Bronchial epithelial cell (primary cell): ENCODE results near the gene MACF1. TPM values are rescaled to one million over a fixed set of nuclear protein-coding genes. Genes with fewer than 3 reads are reported as not detected.

Experiments used
- DNase-seq: peaks from one replicate; pipeline ENCODE4 v3.0.0-alpha.2; 2010; ENCODE audit warnings: low read depth
- FAIRE-seq: peaks from 2 replicates; lab custom pipeline; 2011; peaks lifted over from hg19 to GRCh38; lab: Jason Lieb, UNC
- H3K27me3 ChIP-seq: 2 replicates; pipeline ENCODE4 v1.5.1; 2011; ENCODE audit warnings: low read length; ENCODE audit not compliant: control insufficient read depth, insufficient read depth
- H3K36me3 ChIP-seq: 2 replicates; pipeline ENCODE4 v1.5.1; 2011; ENCODE audit warnings: low read length; ENCODE audit not compliant: control insufficient read depth, insufficient read depth
- H3K4me3 ChIP-seq: 2 replicates; pipeline ENCODE4 v1.5.1; 2011; ENCODE audit warnings: mild to moderate bottlenecking, low read depth, low read length, control low read depth
- total RNA-seq: library from RNA; depleted of rRNA; stranded (reverse); fragments of >200 nt; gene quantifications from 2 replicates; pipeline ENCODE4 v1.2.1, GENCODE V29; 2014
- TF ChIP-seq, protein P1 (sequence below): IDR thresholded peaks from 2 replicates; pipeline ENCODE4 v1.5.1; 2011; ENCODE audit warnings: mild to moderate bottlenecking, moderate library complexity, low read length, control low read depth, inconsistent platforms; ENCODE audit not compliant: insufficient read depth, severe bottlenecking

MACF1 gene
- total RNA-seq, 1 donor from 2014 or later, result 163 TPM

DNA sequence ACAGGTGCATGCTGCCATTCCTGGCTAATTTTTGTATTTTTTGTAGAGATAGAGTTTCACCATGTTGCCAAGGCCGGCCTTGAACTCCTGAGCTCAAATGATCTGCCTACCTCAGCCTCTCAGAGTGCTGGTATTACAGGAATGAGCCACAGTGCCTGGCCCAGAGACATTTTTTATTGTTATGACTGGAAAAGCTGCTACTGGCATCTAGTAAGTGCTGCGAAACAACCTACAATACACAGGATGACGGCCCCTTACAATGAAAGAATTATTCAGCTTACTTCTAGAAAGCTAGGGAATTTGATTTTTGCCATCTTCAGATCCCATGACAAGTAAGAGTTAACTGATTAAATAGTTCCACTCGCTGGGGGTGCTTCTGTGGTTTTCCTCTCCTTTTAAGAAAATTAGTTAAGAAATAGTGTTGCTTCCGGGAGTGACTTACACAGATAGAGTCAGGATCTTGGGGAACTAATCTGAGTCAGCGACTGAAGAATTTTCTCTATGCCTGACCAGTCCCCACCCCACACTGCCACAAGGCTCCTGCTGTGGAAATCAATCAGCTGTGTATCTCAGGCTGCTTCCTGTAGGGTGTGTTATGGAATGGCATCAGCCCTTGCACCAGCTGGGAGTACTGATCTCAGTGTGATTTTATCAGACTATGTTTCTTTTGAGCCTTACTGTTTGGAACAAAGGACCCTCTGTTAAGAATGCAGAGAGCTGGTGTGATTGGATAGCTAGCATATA, 194.0 kb downstream of the MACF1 start:
- Histone ChIP-seq H3K27me3 (no peaks in the 10 kb centered on the region), H3K4me3 (no peak overlapping the region), H3K36me3 (no peaks in the 10 kb centered on the region)
- TF ChIP-seq, protein P1, sequence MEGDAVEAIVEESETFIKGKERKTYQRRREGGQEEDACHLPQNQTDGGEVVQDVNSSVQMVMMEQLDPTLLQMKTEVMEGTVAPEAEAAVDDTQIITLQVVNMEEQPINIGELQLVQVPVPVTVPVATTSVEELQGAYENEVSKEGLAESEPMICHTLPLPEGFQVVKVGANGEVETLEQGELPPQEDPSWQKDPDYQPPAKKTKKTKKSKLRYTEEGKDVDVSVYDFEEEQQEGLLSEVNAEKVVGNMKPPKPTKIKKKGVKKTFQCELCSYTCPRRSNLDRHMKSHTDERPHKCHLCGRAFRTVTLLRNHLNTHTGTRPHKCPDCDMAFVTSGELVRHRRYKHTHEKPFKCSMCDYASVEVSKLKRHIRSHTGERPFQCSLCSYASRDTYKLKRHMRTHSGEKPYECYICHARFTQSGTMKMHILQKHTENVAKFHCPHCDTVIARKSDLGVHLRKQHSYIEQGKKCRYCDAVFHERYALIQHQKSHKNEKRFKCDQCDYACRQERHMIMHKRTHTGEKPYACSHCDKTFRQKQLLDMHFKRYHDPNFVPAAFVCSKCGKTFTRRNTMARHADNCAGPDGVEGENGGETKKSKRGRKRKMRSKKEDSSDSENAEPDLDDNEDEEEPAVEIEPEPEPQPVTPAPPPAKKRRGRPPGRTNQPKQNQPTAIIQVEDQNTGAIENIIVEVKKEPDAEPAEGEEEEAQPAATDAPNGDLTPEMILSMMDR, result no peak
- FAIRE-seq (peak; percentile 85), DNase-seq (peak; percentile 98)

- no peak for FAIRE-seq
- no peak overlapping the region for H3K4me3 ChIP-seq
- H3K27me3 ChIP-seq, result no peaks in the 10 kb centered on the region
- DNase-seq, result no peak
- H3K36me3 ChIP-seq, result no peaks in the 10 kb centered on the region
- TF ChIP-seq, protein P1, result no peak
Measured at GRCh38 chr1:39401106-39401505, 196.6 kb downstream of the MACF1 start.

DNA sequence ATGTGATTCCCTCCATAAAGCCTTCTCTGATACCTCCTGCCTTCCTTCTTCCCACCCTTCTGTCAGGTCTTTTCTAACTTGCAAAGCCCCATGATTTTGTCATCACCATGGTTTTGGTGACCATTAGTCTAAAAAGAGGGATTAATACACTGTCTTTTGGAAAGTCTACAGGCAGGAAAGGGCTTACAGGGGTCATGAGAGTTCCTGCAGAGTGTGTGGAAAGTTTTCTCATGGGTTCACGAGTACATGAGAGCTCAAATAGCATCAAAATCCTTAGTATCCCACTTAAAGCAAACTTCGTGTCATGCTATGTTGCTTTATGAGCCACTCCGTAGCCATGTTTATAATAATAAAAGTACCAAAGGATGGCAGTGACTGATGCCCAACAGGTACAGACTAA, 200.4 kb downstream of the MACF1 start:
- Histone ChIP-seq H3K36me3 (no peaks in the 10 kb centered on the region), H3K4me3 (no peak overlapping the region), H3K27me3 (no peaks in the 10 kb centered on the region)
- TF ChIP-seq, protein P1, result no peak
- no peak for FAIRE-seq
- DNase-seq, result no peak

DNA sequence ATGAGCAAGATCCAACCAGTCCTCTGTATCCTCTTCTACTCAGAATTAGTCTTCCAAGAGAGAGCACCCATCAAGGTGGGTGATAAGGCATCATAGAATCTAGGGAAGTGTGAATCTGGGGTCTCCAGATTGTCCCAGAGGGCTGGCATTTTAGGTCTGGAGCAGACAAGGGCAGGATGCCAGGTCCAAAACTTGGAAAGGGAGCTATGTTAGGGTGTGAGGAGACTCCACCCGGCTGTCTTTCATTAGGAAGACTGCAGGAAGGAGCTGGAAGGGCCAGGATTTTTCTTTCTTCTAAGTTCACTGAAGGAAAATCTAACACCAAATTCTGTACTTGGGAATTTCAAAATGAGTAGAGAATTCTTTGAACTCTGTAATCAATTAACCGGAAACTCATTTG, 200.9 kb downstream of the MACF1 start:
- TF ChIP-seq, protein P1, result no peak
- Histone ChIP-seq H3K27me3 (no peaks in the 10 kb centered on the region), H3K36me3 (no peaks in the 10 kb centered on the region), H3K4me3 (no peak overlapping the region)
- no peak for FAIRE-seq
- DNase-seq, result no peak

DNA sequence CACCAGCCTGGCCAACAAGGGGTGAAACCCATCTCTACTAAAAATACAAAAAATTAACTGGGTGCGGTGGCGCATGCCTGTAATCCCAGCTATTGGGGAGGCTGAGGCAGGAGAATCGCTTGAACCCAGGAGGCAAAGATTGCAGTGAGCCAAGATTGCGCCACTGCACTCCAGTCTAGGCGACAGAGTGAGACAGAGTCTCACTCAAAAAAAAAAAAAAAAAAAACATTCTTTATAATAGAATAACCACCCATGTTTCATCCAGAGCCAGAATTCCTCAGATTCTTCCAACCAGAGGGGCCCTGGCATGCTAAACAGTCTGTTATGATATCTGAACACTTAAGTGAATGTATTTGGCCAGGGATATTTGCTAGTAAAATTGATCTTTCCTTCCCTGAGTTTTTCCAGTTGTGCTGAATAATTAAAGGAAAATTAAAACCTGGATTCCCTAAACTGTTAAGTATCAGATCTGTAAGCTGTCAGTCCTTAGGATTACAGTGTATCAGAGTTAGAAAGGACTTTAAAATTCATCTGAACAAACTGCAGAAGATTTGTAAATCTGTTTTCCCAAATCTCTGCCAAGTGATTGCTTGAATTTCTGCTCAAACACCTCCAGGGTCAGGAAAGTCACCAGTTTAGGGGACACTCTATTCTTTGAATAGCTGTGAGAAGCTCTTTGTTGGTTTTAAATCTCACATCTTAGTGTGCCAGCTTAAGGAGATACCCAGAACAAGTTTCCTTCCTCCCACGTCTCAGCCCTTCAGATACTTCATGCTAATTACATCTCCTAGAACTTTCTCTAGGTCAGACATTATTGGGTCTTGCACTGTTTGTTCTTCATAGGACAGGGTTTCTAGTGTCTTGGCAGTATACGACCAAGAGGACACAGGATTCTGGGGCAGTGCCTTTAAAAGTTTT, 202.3 kb downstream of the MACF1 start:
- Histone ChIP-seq H3K27me3 (no peaks in the 10 kb centered on the region), H3K4me3 (no peak overlapping the region), H3K36me3 (no peaks in the 10 kb centered on the region)
- FAIRE-seq (no peak), DNase-seq (no peak)
- TF ChIP-seq, protein P1, result no peak
